Activated T-cell treated with anti-CD3 and anti-CD28 coated beads for 4 hours (primary cell): ENCODE results near the gene SLC2A1.

ENCODE experiments used
- DNase-seq: peaks from one replicate; pipeline ENCODE4 v3.0.0-alpha.2; 2020

Gene SLC2A1

DNA sequence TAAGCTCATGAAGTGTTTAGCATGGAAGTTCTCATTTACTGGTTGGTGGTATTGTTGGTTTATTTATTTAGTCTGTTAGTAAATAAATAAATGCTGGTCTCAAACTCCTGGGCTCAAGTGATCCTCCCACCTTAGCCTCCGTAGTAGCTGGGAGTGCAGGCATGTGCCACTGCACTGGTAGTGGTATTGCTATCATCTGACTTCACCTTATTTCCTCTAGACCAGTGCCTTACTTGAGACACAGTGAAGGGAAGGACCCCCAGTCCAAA, 1.4 kb upstream of the SLC2A1 start:
- DNase-seq, result no peak

DNA sequence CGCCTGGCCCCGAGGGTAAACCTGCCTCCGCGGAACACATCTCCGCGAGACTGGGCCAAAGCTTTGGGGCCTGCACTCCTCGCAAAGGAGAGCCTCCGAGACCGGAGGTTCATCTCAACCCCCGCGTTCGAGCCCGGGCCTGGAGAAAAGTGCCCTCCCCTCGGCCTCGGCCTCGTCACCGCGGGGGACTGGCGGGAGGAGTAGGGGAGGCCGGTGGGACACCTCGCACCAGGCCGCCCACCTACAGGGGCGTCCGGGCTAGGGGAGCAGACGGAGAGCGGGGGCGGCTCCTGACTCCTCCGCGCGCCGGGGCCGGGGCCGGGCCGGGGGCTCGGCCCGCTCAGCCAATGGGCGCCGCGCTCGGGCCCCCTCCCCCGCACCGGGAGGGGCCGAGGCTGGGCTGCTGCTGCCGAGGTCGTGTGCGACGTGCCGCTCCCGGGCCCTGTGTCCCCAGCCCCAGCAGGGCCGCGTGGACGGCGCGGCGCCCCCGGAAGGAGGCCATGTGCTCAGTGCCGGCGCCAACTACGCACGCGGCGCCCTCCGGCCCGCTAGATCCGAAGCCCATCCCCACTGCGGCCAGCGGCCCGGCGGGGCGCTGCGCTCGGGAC, 684 bp downstream of the SLC2A1 start:
- peak; percentile 51 for DNase-seq

DNA sequence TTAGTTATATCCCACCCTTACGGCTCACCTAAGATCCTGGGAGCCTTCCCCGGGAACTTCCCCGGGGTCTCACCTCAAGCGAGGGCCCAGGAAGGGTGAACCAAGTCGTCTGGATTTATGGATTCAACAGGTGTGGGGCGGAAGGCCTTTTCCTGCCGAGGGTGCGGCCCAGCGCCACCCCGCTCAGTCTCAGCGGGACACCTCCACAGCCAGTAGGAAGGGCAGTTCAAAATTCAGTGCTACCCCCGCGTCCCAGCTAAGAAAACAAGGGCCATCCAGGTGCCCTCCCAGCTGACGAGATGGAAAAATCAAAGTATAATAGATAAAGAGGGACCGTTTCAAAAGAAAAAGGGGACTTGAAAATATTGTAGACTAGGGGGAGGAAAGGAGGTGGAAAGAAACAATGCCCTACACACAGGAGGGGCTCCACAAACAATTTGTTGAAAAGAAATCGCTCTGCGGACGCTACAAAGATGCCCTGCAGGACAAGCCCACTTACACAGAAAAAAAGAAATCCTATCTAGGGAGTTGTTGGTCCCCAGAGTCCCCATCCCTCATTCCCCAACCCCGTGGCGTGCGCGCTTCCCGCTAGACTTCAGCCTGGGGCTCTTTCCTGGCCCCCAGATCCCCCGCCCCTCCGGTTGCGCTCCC, 1.3 kb downstream of the SLC2A1 start:
- no peak for DNase-seq

DNA sequence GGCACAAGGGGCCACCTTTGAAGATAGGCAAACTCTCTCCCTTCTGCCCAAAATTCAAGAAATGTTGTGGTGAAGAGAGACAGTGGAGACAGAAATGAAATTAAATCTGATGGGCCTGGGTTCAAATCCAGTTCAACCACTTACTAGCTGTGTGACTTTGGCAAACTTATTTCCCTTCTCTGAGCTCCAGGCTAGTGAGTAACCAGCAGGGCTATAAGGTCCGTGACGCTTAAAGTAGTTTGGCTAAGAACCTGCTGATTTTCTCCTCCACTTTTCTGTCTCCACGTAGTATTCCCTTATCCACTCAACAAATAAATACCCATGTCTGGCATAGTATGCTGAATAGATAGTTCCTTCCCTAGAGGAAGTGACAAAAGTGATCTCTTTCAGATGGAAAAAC, 1.9 kb downstream of the SLC2A1 start:
- no peak for DNase-seq

DNA sequence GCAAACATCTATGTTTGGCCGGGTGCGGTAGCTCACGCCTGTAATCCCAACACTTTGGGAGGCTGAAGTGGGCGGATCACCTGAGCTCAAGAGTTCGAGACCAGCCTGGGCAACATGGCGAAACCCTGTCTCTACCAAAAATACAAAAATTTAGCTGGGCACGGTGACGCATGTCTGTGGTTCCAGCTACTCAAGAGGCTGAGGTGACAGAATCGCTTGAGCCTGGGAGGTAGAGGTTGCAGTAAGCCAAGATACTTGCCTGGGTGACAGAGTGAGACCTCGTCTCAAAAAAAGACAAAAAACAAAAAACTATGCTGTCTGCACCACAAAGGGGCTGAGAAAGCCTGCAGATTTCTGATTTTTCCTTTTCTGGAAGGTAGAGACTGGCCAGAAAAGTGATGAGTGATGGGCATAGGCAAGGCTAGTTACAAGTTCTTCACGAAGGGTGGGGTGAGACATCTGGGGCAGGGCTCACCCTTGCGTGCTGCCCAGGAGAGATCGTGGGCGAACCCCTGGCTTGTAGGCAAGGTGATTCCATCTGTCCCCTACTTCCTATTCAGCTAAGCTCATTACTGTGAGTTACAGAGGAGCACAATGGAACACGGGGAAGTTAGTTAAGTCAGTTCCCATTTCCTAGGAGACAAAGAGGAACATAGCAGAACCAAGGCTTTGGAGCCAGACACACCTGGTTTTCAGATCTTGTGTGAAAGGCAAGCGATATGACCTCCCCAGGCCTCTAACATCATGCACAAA, 3.2 kb downstream of the SLC2A1 start:
- no peak for DNase-seq

DNA sequence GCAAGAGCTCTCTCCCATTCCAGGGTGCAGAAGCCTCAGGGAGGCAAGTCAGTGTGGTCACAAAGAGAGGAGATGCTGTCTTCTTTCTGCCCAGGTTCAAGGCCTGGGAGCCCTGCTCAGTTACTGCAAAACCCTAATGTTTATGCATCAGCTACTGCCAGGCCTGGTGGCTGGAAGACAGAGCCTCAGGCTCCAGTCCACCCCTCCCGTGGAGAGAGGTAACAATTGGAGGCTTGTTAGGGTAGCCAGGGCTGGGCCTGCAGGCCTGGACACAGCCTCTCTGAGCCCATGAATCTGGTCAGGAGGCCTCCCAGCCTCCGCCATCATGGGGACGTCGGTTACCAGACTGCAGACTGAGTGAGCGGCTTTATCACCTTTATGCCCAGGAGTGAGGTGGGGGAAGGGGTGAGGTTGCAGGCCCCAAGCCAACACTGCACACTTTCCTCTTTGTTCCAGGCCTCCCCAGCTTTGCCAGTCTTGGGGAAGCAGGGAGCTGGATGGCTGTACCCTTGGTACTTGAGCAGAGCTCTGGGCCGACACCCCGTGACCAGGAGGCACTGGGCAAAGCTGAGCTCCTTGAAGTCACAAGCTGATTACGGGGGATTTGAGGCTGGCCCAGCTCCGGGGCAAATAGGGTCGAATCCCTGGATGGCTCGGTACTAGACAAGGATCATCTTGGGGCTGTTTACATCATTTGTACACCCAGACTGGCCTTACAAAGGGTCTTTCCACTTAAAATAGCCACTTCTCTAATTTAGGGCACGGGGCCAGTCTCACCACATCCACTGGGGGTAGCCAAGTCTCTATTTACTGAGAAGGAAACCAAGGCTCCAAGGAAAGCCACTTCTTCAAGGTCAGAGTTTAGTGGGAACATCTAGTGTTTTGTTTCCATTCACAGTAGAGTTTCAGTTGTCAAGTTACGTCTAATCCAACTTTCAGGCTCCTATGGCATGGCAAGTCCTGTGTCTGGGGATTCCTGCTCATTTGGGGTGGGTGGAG, 5.2 kb downstream of the SLC2A1 start:
- no peak for DNase-seq

DNA sequence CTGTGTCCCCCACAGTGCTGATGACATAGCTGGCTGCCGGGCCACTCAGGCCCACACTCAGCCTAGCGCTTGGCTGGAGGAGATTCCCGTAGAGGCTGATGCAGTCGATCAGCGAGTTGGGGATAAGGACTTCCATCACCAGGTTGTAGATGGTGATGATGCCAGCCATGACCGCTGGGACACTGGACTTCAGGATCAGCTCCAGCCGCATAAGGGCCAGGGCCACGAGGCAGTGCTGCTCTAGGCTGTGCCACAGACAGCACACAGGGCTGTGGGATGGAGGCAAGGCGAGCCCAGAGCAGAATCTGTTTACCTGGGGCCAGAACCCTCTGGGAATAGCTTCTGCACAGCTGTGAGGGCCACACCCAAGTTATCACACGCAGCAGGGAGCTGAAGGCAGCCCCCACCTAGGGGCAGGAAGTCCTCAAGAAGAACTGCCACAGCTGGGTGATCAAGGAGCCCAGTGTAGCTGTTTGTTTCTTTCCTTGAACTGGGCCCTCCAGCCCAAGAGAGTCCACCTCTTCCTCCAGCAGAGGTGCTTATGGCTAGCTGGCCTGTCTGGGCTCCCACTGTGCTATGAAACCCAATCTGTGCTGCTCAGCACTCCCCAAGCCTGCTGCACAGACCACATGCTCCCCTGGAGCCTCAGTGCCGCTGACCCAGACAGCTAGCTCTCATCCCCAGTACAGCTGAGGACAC, 6.2 kb downstream of the SLC2A1 start:
- DNase-seq, result no peak

DNA sequence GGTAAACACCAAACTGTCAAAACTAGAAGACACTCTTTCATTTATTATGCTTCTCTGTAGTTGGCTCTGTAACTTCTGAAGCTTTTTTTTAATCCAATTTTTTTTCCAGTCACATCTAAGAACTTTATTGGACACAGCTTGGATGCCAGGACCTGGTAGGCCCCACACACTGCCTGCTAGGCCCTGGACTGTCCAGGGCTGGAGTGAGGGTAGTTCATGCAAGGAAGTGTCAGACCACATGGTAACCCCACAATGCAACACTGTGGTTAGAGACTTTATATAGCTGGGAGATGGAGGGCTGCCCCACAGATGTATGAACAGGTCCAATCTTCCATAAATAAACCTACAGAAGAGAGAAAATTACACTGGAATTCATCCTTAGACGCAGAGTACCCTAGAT, 7.1 kb downstream of the SLC2A1 start:
- DNase-seq, result no peak

DNA sequence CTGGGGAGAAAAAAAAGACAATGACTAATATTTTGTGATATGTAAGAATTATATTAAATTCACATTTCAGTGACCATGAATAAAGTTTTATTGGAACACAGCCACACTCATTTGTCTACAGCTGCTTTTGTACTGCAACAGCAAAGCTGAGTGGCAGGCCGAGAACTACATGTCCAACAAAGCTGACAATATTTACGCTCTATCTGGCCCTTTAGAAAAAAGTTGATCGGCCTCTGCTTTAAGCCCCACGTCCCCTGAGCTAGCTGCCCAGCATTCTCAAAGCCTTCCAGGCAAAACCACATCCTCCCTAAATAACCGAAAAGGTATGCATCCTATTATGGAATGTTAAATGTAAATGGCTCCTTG, 8.6 kb downstream of the SLC2A1 start:
- no peak for DNase-seq

DNA sequence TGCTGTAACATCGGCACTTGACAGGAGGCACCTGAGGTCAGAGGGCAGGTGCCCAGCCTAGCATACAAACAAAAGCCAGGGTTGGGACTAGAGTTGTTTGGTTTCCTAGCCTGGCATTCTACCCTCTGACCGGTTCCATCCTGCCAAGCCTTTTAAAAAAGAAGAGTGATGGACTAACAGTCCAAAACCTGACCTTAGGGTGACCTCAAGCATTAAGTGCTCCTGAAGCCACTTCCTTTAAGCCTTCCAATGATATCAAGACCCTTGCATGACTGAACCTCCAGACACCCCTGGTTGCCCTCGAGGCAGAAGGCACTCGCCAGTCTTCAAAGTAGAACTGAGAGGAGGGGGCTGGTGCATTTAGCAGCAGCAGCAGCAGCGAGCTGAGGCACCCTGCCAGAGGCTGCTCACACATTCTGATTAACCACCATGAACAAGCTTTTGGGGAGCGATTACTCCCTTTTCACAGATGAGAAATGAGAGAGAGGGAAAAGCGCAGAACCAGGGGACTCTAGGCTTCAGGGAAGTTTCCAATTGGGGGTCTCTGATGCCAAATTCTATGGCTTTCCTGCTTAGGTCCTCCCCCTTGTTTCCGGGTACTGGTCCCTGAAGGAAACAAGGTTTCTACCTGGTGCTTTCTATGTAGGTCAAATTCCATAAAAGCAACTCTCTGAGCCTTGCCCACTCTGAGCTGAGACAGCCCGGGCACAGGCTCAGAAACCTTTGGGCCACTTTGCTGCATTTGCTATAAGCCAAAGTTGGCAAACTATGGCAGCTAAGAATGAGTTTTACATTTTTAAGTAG, 9.2 kb downstream of the SLC2A1 start:
- DNase-seq, result no peak

DNA sequence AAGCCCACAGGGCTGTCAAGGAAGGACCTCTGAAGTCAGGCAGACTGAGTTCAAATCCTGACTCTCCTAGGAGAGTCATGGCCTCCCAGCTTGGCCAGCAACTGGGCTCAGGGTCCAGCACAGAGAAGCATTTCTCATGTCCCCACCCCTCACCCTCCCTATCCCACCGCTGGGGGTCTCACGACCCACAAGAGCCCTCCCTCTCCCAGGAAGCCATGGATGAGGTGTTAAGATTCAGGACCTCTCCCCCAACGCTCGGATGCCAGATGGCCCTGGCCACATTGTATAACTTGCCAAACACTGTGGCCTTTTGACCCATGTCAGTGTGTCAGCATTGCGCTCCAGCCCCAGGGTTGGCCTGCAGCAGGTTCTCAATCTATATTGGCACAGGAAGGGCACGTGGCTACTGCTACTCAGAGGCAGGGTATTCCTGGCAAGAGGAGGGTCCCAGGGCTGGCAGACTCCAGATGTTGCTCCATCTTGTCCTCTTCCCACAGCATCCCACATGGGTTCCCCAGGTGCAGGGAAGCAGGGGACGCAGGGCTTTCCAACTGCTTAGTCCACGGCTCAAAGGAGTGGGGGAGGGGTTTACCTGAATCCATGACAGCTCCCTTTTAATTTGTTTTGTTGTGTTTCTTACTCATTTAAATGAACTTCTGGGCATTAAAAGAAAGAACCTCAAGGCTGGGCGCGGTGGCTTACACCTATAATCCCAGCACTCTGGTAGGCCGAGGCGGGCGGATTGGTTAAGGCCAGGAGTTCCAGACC, 10.5 kb downstream of the SLC2A1 start:
- no peak for DNase-seq

DNA sequence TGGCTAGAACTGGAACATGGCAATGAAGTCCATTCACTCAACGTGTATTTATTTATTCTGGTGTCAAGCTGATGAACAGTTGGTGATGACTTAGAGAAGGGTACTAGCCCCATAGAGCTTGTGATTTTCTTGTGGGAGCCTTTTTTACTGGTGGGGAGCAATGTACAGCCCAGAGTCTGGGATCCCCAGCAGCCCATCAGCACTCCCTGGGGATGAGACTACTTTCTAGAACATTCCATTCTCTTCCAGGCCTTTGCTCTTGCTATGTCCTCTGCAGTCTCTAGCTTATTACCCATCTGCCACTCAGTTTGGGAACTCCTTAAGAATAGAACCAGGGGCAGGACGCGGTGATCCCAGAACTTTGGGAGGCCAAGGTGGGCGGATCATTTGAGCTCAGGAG, 11.6 kb downstream of the SLC2A1 start:
- no peak for DNase-seq

DNA sequence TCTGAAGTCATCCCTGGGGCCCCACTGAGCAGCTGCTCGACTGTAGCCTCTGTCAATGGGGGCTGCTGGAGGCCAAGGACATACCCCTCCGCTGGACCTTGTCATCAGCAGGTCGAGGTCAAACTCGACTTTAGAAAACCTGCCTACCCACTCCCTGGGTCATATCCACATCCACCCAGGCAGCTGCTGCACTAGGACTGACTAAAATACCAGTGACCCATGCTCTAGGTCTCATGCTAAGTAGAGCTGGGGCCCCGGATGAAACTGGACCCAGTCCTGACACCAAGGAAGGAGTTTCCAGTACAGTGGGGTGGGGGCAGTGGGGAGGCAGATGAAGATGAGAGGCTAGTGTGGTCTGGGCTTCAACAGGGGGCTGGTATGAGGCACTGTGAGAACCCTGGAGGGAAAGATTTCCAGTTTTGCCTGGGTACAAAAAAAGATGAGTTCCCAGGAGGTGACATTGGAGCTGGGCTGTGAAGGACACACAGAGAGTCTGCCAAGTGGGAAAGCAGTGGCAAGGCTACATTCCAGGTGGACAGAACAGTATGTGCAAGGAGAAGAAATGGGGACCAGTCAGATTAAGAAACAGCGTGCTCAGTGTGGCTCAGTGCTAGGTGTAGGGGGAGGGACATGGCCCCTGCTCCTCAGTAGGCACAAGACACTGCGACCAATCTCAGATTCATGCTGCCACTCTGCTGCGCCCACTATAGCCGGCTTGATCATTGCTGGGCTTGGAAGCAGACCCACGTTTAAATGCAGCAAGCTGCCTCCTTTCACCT, 12.4 kb downstream of the SLC2A1 start:
- no peak for DNase-seq

DNA sequence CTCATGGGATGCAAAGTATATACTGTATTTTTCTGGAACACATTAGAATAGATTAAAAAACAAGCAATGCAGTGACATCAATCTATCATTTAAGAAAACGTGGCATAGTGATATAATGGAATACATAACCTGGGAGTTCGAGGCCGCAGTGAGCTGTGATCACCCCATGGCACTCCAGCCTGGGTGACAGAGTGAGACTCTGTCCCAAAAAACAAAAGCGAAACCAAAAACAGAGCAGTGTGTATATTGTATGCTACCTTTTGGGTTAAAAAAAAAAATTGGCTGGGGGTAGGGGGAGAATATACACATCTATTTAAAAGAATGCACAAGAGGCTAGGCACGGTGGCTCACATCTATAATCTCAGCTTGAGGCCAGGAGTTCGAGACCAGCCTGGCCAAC, 13.5 kb downstream of the SLC2A1 start:
- DNase-seq, result no peak

DNA sequence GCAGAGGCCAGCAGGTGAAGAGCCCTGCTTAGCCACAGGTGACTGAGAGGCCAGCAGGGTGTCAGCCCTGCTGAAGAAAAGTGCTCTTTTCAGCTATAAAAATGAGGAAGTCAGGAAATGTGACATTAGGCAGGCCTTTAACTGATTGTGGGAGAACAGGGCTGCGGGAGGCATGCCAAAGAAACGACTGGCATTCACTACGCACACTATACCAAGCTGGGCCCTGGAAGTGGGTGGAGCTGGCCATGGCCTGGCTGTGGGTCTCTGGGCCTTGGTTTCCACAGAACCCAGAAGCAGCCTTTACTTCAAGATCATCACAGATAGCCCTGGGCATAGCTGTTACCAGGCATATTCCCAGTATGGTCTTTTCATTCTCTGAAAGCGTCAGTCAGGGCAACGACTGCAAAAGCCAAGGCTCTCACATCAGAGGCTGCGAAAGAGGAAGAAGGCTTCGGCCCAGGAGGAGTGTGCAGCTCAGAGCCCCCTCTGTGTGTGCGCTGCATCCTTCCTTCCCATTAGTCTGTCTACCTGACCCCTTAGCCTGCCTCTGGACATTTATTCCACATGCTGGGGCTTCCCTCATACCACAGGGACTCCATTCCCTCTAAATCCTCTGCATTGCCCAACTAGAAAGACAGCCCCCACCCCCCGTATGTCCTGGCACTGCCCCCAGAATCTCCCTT, 14.3 kb downstream of the SLC2A1 start:
- DNase-seq, result no peak

DNA sequence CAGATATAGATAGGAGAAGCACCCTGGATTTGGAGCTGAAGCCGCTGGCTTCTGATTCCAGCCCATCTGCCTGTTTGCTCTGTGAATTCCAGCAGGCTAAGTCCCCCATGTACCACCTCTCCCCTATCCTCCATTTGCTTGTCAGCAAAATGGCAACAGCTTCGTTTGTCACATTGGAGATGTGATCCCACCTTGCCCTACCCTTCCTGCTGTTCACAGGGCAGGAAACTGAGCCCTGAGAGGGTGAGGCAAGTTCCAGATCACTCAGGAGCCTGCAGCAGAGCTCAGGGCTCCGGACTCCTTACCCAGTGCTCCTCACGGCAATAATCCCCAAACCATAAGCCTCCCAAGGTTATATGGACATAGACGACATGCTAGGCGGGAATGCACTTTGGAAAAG, 14.9 kb downstream of the SLC2A1 start:
- DNase-seq, result no peak

DNA sequence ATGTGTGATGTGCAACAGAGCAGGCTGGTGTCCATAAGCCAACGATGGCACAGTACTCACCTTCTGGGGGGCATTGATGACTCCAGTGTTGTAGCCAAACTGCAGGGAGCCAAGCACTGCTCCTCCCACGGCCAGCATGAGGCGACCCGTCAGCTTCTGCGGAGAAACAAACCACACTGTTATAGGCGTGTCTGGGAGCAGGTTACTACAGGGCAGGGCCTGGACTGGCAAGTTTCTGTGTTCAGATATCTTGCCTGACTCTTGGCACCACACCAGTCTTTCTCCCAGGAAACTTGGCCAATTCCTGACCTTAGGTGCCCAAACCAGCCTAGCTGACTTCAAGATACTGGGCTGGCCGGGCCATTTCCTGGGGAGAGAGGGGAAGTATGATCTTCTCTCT, 15.5 kb downstream of the SLC2A1 start:
- DNase-seq, result no peak

DNA sequence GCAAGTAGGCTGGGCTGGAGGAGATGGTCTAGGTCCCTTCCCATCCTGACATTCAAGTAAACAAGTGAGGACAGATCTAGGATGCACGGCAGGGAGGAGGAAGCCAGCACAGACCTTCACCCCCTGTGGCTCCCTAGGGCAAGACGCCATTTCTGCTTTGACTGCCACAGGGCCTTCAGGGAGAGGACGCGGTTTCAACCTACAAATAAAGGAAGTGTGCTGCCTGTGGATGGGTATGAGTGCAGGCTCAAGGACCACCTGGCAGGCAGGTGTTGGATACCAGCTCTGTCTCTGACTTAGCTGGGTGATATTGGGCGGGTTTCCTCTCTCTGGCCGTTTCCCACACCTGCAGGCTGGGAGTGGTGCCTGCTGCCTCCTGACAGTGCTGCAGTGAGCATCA, 16.2 kb downstream of the SLC2A1 start:
- DNase-seq, result no peak

DNA sequence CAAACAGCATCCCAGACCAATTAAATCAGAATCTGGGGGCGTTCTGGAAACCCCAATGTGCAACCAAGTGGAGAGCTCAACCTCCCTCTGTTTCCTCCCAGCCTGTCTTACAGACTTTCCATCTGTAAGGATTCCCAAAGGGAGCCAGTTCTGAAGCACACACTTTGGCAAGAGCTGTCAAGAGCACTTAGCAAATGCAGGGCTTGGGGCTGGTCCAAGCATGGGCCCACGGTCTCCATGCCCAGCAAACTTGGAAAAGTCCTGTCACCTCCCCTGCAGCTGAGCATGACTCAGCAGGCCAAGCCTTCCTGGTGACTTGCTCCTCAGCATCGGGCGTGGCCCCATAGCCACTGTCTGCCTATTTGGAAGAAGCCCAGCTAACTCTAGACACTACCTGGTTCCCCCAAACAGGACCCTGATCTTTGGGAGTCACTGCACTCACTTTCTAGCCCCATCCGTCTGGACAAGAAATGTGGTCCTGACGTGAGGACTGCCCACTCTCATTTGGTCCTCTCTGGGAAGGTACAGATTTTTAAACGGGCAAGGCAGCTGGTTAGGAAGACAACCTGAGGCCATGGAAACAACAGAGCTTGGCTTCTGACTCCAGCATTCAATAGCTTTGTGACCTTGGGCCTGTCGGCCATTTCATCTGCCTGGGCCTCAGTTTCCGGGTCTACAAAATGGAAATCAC, 16.9 kb downstream of the SLC2A1 start:
- DNase-seq, result no peak
